CD4-positive, alpha-beta T cell treated with Interferon alpha-2 for 1 hour (primary cell): Measurements from ENCODE around the gene KCNE1.

Source experiments
- DNase-seq, 2 donors: peaks; one replicate each; pipeline ENCODE4 v3.0.0-alpha.2; 2020 to 2022

The KCNE1 gene

DNA sequence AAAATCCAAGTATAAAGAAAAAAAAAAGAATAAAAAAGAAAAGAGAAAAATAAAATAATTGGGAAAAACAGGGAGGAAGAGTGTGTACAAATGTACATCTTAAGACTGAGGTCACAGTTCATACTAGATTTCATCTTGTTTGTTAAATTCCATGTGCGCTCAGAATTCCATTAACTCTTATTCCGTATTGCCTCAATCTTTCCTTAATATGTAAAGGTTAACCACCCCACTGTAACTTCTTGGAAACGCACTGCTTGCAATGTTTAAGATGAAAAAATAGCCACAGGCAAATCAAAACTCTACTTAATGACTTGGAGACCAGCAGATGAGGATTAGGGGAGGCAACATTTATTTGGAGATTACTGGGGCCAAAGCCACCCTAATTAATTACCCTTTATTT is 23.9 kb upstream of the KCNE1 start:
- DNase-seq: no peak

DNA sequence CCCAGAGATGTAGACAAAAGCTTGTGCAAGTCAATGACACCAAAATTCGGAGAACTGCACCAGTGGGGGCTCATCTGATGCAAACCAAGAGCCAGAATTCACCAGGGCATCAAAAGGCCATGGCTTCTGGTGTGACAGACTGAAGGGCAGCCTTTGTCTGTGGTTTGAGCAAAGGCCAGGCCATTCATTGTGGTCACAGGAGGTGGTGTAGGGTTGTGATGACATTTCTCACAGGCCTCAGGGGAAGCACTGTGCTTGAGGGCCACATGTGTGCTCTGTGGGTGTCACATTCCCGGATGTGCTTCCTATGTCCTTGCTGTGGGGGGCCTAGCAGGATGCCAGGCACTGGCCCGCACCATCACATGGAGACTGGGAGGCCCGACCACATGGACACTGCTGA is 22.5 kb upstream of the KCNE1 start:
- no peak for DNase-seq

DNA sequence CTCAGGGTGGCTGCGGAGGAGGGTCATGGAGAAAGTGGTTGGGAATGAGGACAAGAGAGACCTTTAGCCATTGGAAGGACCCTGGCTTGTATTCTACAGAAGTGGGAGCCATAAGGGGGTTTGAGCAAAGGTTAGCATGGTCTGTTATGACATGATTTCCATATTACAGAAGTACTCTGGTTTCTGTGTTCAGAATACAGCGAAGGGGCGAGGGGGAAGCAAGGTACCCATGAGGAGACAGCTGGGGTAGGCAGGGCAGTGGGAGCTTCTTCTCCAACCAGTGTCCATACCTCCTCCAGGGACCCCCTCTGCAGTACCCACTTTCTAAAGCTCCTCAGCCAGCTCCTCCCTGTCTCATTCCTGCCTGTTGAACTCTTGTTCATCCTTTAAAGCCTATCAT is 21.9 kb upstream of the KCNE1 start:
- no peak for DNase-seq

DNA sequence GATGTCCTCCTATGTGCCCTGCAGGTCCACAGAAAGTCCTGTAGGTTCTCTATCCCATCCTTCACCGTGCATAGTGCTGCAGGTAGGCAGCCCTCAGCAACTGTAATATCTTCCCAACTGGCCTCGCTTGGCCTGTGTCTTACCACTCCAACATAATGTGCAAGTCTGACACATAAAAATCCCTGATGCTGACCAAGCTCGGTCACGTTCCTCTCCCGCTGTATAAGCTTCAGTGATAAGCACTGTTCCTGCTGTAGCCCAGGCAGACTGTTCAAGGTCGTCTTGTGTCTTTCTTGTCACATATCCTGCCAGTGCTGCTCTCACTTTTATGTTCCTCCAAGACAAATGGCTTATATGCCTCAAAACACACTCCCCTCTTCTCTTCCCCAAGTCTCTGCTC is 19.4 kb upstream of the KCNE1 start:
- DNase-seq: no peak

DNA sequence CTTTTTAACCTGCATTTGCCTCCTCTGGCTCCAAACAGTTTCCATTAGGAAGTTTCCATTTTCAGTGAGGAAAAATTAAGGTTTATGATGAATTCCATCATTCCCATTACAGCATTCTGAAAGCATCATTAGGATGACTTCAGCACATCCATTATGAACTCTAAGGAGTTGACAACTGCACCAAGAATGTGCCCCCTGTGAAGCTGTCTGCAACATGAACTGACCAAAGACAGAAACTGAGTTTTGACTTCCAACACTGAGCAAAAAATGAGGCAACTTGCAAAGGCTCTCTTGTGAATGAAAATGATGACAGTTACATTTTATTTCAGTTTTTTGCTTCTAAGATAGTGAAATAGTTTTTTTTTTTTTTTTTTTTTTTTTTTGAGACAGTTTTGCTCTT is 18.3 kb upstream of the KCNE1 start:
- no peak for DNase-seq

DNA sequence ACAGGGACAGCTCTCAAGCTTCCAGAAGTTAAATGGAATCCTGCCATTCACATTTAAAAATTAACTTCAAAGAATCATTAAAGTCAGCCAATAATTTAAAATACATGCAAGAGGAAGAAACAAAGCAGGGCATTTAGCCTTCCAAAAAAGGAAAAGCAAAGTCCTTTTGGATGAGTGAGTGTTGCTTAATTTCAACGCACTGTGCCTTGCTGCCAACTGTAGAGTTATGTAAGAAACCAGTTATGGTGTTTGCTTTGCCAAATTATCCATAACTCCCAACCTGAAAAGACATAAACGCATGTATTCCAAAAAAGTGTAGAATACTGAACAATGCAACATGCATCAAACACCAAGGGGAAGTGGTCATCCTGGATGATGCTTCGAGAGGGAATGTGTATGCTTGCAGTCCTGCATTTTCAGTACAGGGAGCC is 16.1 kb upstream of the KCNE1 start:
- no peak for DNase-seq

DNA sequence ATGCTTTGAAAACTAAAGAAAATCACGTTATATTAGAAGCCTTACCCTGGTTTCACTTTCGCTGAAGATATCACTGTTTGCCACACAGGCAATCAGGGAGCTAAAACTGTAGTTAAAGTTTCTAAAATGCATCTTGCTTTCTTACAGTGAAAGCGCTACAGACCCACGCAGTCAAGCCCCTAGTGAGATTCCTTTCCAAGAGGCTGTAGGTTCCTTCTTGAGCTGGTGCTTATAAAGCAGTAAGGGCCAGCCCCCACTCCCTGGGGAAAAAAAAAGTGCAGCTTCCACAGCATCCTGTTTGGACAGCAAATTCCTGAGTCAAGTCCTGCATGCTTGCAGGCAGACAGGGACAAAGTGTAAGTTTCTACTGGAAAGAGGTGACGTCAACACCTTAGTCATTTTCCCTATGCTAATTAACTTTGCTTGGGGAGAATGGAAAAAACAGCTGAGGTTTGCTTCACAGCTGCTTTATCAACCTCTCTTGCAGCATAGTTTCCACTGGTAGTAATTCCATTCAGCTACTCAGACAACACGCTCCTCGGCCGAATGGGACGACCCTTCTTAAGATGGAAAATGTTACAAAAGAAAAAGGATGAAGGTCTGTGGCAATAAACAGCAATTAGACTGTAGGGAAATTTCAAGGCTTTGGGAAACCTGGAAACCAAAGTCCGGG is 14.7 kb upstream of the KCNE1 start:
- DNase-seq: peak in 1 of 2 donors; percentile 13

DNA sequence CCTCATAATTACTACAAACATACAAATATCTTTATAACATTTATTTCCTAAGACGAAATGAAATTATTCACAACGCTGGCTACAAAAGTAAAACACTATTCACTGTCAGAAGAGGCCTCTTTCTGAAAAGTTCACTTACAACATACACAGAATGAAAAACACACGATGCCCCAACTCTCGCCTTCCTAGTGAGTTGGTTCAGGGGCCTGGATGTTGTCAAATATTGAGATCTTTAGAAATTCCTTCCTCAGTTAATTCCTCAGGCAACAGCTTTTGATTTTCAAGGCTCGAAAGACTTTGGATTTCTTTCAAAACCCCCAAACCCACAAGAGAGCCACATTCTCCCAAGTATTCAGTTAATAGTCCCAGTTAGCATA is 14.2 kb upstream of the KCNE1 start:
- DNase-seq: no peak

DNA sequence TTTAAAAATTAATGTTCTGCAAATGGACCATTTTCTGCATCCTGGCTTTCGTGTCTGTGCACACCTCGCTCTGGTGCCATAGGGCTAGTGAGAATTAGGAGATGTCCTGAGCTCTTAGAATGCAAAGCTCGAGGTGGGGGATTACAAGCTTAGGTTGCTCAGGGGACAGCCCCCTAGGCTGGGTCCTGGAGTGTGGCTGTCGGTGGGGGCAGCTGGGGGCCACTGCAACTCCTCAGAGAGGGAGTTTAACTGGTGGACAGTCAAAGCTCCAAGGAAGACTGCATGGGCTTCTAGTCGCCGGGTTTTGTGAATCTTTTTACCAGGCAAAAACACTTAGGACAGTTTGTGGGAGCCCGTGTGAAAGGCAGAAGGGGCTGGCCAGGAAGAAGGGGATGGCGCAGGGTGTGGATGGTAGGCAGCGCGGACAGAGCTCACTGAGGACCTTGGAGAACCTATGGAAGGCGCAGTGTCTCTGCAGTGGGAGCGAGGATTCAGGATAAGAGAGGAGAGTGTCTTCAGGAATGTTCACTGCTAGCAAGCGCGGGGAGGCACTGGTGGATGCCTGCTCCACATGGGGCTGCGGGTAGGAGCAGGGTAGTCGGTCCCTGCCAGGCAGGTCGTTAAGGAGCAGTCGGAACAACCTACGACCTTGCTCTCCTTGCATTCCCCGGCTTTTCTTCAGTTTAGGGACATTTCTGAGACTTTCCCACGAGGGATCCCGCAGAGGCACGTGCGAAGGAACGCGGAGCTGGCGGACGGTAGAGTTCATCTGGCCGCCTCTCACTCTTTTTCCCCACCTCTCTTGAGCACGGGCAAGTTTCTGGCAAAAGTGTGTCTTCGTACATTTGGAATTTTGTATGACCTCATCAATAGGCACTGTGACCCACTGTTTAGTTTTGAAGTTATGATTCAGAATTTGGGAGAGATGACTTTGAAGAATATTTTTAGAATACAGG is 12.9 kb upstream of the KCNE1 start:
- DNase-seq: no peak

DNA sequence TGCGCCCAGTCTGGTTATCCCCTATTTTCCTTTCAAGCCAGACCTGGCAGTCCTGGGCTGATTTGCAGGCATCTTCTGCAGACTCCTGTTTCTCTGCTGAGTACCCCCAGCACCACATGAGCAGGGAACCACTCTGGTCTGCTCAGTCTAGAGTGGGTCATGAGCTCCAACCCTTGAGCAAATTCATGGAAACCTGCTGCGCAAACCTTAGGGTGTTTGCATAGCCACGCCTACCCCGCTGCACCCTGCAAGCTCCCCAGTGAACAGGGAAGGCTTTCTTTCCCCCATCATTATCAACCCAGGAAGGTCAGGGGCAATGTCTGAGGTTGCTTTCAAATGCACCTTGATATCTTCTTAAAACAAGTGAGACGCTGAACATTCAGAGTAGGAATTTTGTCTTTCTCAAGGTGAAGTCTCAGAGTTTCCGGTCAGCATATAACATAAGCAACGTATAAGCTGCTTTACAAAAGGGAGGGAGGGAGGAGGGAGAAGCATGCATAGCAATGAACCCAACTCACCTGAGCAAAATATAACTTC is 11.1 kb upstream of the KCNE1 start:
- no peak for DNase-seq

DNA sequence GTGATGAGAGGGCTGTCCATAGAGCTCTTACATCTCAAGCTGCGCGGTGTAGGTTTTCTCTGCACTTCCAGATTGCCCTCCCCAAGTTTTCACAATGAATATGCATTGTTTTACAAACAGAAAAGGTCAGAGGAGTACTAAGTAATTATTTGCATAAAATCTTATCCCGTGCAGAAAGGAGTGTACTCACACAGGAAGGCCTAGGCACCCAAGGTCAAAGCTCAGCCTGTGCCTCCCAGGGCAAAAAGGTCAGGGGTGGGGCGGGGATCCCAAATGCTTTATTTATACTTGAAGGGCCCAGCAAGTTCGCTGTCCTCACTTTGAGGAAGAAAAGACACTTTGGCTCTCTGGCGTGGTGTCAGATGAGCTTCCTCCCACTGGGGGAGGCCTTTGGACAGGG is 10.3 kb upstream of the KCNE1 start:
- peak in 1 of 2 donors; percentile 12 for DNase-seq

DNA sequence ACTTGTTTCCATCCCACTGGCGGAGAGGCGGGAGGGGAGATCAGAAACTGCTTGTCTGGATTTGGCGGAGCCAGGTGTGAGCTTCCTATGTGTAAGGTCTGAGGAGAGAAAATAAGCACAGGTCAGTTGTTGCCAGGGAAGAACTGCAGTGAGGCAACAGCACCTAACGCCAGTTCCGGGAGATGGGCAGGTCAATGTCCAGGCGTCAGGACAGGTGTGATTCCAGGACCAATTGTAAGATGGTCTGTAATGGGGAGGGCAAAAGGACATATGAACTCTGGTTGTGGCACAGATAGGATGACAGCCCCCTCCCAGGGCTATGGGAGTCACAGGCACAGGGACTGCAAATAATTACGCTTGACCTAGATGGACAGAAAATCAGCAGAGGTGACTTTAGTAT is 9.6 kb upstream of the KCNE1 start:
- DNase-seq: no peak

DNA sequence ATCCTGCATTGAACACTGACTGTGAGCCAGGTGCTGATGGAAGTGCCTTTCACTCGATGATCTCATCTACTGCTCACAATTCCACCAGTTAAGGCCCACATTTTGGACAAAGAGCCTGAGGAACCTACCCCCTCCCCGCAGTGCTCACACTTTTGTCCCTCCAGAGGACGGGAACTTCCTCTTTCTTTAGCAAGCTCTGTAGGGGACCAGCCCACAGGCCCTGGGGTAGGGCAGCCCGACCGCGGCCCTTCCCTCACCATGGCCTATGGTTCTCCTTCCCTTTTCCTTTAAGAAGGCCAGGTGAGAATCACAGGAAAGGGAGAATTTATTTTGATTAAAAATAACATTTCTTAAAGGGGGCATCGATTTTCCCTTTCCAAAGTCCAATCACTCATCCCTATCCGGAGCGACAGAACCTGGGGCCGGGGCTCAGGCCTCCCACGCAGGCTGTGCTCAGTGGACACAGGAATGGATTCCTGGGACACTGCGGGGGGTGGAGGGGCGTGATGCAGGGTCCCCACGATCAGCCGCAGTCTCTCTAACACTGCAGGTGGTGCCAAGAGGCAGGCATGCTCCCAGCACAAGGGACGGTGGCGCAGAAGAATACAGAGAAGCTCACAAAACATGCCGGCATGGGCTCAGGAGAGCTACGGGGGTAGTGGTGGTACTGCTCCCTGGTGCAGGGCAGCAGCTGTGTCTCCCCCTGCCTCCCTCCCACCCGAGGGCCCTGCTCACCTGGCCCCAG is 8.9 kb upstream of the KCNE1 start:
- DNase-seq: peak in 1 of 2 donors; percentile 22

DNA sequence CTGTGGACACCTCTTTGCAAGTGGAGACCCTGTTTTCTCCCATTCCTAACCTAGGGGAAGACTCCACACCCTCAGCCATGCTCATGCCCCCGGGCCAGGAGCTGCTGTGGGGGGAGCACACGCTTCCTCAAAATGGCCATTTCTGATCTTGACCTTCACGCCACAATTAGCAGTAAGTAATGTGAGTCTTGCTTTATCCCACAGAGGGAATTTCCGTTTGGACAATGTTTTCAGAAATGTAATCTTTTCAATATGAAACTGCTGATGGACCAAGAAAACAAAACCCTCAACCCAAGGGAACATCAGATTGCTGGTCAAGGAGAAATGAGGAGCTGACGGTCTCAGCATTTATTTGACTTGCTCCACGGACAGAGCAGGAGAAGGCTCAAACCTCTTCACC is 8.3 kb upstream of the KCNE1 start:
- DNase-seq: no peak

DNA sequence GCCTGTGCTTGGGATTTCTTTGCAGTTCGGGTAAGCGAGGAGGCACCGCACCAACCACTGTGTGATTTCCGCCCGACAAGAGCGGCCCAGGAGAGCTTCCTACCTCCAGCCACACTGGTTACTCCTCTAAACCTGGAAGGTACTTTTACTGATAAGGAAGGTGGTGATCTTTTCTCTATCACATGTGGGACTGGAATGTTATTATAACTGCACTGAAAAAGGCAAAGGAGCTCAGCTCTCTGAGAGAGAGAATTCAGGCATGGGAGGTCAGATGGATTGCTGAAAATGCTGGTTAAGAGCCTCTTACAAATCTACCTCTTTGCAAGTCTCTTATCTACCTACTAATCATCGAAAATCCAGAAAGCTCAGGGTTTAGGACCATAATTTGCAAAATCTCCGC is 7.7 kb upstream of the KCNE1 start:
- no peak for DNase-seq

DNA sequence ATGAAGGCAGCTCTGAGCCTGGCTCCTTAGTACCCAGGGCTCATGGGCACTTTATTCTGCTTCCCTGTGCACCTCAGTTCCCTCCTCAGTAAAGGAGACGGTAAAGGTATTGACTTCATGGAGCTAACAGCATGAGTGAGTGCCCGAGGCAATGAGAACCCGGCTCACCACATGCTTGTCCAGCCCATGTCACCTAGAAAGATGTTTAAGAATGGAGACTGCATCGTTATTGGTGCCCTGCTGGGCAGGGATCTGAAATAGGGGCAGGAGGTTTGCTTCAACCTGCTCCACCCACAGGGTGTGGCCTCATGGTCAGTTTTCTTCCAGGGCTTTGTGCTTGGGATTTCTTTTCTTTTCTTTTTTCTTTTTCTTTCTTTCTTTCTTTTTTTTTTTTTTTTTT is 7.0 kb upstream of the KCNE1 start:
- no peak for DNase-seq

DNA sequence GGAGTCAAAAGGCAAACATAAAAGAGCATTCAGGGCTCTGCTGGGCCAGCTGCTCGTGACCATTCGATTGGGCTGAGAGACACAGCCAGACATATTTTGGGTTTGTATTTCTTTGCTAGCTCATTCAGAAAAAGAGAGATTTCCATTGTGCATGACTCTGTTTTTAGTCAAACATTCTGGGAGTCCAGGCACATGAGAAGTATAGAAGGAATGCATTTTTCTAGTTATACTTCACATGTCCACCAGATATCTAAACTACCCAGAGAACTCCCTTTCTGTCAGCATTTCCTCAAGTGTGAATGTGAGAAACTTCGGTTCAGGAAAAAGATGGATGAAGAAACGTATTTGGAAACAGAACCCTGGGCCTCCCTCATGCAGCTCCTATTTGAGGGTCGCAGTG is 6.3 kb upstream of the KCNE1 start:
- DNase-seq: no peak

DNA sequence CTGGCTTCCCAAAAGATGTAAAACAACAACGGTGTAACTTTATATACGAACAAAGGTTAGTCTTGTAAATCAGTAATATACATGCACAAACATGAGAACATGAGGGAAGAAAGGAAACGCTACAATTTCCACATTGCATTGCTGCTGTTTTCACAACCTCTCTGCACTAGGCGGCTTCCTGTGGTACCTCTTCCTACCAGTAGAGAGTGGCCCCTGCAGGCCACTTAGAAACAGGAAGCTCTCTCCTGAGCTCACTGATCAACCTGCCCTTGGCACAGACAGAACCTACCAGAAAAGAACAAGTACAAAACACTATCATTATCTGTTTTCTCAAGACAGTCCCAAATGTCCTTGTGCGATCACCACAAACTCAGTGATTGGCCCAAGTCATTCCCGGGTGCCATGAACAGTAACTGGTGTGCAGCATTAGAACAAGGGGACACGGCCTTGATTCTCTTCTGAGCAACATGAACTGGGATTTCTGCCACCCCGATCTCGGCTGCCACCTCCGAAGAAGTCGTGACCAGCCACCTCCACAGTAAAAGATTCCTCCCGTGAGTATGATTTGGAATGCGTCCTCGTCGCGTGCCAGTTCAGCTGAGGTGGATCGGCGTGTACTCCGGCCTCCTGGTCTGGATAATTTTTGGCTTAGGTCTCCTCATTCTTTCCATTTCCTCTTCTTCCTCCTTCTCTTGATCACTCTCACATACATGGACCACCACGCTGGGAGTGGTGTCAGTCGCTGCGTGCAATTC is 5.7 kb upstream of the KCNE1 start:
- DNase-seq: peak; percentile 21 to 35

DNA sequence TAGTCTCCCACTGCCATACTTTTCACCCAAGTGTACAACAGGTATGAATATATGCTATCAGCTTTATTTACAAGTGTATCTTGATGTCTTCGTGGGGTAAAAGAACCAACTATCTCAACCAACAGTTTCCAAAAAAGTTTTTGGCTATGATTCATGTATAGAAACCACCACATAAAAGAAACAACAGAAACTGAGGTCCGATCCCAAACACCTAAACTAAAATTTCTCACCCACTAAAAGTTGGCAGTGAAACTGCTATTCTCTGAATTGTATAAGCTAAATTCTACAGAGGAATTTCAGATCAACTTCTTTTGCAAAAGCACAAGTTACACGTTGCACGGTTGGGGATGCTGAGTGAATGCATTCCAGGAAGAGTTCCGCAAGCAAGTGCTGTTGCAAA is 5.0 kb upstream of the KCNE1 start:
- no peak for DNase-seq

DNA sequence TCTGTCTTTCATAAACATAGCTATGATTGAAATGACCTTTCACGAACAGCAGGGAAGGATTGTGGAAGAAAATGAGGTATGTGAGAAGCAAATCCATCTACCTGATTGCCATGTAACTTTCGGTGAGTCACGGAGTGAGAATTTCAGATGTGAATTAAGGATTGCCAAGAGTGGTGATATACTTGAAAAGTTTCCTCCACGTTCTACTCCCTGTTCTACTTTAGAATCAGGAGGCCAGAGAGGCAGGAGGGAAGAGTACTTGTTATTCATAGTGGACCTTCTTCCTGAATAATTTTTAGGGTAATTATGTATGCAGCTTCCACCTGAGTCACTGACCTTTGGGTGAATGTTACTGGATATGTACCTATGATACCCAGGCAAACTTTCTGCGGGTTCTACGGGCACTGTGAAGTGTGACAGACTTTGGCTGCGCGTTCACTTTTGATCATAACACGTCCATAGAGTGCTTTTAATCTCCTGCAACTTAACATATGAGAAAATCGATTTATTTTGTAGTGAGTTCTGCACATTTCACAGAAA is 2.6 kb upstream of the KCNE1 start:
- DNase-seq: no peak

DNA sequence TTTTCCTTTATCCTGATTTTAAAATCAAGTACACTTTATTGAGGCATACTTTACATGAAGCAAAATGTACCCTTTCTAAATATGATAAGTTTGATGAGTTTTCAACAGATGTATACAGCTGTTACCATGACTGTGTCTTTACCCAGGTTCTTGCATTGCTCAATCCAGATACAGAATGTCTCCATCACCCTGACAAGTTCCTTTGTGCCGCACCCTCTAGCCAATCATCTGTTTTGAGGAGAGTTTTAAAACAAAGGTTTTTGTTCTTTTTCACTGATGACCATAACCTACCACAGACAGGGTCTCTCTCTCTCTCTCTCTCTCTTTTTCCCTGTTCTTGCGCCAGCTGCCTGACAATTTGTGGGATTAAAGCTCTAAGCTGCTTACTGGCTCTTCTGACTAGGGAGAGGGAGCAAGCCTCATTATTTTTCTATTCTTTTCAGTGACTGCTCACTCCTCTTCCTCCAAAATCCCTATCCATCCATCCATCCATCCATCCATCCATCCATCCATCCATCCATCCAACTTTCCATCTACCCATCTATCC is 1.2 kb upstream of the KCNE1 start:
- DNase-seq: peak in 1 of 2 donors; percentile 27

DNA sequence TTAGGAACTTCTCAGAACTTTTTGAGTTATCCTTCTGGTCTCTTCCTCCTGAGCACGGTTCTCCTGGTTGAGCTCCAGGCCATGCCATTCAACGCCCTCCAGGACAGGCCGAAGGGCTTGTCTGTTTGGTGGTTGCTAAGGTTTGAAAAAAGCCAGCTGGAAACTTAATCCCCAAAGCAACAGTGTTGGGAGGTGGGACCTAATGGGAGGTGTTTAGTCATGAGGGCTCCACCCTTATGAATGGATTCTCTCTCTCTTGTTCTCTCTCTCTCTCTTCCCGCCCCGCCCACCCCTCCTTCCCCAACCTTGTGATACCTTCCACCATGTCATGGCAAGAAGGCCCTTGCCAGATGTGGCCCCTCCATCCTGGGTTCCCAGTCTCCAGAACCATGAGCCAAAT is 829 bp downstream of the KCNE1 start:
- peak in 1 of 2 donors; percentile 13 for DNase-seq
